Measurements from ENCODE around the gene PSTPIP1. TPM values are rescaled to one million over a fixed set of nuclear protein-coding genes. Genes with fewer than 3 reads are reported as not detected.
A peak's percentile ranks its signal among the peaks of the same experiment; 100 is the strongest.

Gene PSTPIP1
- polyA plus RNA-seq, 1 donor from 2014 or later = not detected

DNA sequence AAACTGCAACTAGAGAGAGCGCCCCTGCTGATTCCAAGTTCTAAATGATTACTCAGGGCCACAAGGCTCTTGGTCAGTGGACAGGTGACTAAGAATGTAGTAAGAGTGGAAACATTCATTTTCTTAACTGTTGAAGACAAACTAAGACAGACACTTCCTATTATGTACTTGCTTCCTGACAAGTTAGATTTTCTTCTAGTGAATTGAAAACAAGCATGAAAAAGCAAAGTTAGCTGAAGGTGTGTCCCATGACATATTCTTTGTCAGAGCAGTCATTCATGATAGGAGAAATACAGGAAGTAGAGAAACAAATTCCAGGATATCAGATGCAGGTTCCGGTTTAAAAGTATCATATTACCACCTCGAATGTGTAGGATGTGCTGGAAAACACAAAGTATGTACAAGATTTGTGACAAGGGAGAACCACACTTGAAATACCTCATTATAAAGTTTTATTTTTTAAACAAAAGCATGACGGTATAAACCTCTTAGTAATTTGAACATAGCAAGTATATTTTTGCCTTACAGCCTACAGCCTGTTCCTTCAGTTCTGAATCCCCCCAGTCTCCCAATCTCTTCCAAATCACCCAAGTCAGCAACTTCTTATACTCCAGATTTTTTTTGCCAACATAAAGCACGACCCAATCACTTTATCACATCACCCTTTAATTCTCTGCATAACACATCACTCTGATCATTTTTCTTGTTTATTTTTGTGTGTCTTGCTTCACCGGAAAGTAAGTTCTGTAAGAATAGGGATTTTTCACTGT lies 69.8 kb downstream of the PSTPIP1 start:
- peaks cover 98% of the 10 kb centered on the region for H3K79me2 ChIP-seq (replicated peaks; ENCODE audit: insufficient read depth, low read length)
- no peaks in the 10 kb centered on the region for H3K27me3 ChIP-seq (ENCODE audit: insufficient read depth, low read depth, low read length)
- H3K9me2 ChIP-seq (ENCODE audit: insufficient read depth, low read length) = no peaks in the 10 kb centered on the region
- no peak overlapping the region for H3K4me2 ChIP-seq (ENCODE audit: low read length)
- H3F3A ChIP-seq (ENCODE audit: insufficient read depth, low read length, poor library complexity, severe bottlenecking) = no peaks in the 10 kb centered on the region
- H2AFZ ChIP-seq (ENCODE audit: low read depth, low read length) = no peak overlapping the region
- H4K20me1 ChIP-seq (ENCODE audit: insufficient read depth) = peaks cover 3% of the 10 kb centered on the region
- no peak overlapping the region for H3K4me3 ChIP-seq (ENCODE audit: low read length)
- no peak overlapping the region for H3K27ac ChIP-seq (ENCODE audit: low read length)
- H3K9ac ChIP-seq (ENCODE audit: low read length) = no peak overlapping the region
- no peaks in the 10 kb centered on the region for H3K36me3 ChIP-seq (ENCODE audit: insufficient read depth, low read length)
- H3K9me3 ChIP-seq (ENCODE audit: low read length) = no peaks in the 10 kb centered on the region
- TF ChIP-seq MXI1 (conservative IDR thresholded peaks at IDR 0.05; ENCODE audit: poor library complexity, severe bottlenecking) (no peak), REST (IDR thresholded peaks at IDR 0.05; ENCODE audit: borderline replicate concordance) (no peak), EZH2 (IDR thresholded peaks at IDR 0.05; ENCODE audit: borderline replicate concordance, insufficient read depth, low read length, poor library complexity, severe bottlenecking) (no peak), RAD21 (conservative IDR thresholded peaks at IDR 0.05) (no peak), SMC3 (conservative IDR thresholded peaks at IDR 0.05; ENCODE audit: poor library complexity) (no peak), TAF1 (IDR thresholded peaks at IDR 0.05; ENCODE audit: low read depth) (no peak), EP300 (conservative IDR thresholded peaks at IDR 0.05; ENCODE audit: poor library complexity, severe bottlenecking) (no peak), POLR2AphosphoS5 (IDR thresholded peaks at IDR 0.05) (no peak)
- TF ChIP-seq, protein P1, sequence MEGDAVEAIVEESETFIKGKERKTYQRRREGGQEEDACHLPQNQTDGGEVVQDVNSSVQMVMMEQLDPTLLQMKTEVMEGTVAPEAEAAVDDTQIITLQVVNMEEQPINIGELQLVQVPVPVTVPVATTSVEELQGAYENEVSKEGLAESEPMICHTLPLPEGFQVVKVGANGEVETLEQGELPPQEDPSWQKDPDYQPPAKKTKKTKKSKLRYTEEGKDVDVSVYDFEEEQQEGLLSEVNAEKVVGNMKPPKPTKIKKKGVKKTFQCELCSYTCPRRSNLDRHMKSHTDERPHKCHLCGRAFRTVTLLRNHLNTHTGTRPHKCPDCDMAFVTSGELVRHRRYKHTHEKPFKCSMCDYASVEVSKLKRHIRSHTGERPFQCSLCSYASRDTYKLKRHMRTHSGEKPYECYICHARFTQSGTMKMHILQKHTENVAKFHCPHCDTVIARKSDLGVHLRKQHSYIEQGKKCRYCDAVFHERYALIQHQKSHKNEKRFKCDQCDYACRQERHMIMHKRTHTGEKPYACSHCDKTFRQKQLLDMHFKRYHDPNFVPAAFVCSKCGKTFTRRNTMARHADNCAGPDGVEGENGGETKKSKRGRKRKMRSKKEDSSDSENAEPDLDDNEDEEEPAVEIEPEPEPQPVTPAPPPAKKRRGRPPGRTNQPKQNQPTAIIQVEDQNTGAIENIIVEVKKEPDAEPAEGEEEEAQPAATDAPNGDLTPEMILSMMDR (IDR thresholded peaks at IDR 0.05; ENCODE audit: poor library complexity, severe bottlenecking) = no peak

DNA sequence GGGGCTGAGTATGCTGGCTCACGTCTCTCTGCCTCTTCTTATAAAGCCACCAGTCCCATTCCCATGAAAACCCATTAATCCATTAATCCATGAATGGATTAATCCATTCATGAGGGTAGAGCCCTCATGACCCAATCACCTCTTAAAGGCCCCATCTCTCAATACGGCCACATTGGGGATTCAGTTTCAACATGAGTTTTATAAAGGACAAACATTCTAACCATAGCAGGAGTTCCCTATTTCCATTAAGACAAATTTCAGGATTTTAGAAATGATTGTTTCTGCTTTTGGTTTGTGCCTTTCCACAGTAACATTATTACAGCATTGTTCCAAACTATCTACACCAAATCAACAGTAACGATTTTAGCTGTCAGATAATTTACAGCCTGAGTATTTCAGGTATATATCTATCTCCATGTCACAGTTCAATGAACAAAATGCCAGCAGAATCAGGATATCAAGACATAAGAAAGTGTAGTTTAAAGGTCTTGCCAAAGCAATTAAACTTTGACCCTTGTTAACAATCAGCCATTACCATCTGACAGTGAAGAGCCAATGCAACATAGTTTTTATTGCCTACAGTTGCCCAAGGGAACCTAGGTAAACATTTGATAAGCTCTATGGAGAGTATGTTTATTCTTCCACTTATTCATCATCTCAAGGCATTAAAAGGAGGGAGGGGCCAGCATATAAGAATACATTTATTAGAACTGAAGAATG lies 72.2 kb downstream of the PSTPIP1 start:
- Histone ChIP-seq H3K9ac (ENCODE audit: low read length) (no peak overlapping the region), H3K36me3 (ENCODE audit: insufficient read depth, low read length) (no peaks in the 10 kb centered on the region), H3K4me3 (ENCODE audit: low read length) (peak overlapping the region; percentile 93), H4K20me1 (ENCODE audit: insufficient read depth) (peaks cover 3% of the 10 kb centered on the region), H3K4me2 (ENCODE audit: low read length) (no peak overlapping the region), H3K27me3 (ENCODE audit: insufficient read depth, low read depth, low read length) (no peaks in the 10 kb centered on the region), H3K9me3 (ENCODE audit: low read length) (no peaks in the 10 kb centered on the region), H3K79me2 (replicated peaks; ENCODE audit: insufficient read depth, low read length) (peaks cover 82% of the 10 kb centered on the region), H3K27ac (ENCODE audit: low read length) (no peak overlapping the region), H3K9me2 (ENCODE audit: insufficient read depth, low read length) (no peaks in the 10 kb centered on the region), H3F3A (ENCODE audit: insufficient read depth, low read length, poor library complexity, severe bottlenecking) (no peaks in the 10 kb centered on the region), H2AFZ (ENCODE audit: low read depth, low read length) (no peak overlapping the region)
- TF ChIP-seq REST (IDR thresholded peaks at IDR 0.05; ENCODE audit: borderline replicate concordance) = no peak

All from neural cell (in vitro differentiated cells).